SH-SY5Y (cell line): ENCODE results near the gene FFAR3.

ENCODE experiments used
- GATA2 ChIP-seq: IDR thresholded peaks from 2 replicates; pipeline ENCODE4 v1.6.1; 2011; ENCODE audit warnings: mild to moderate bottlenecking, low read depth, low read length
- GATA3 ChIP-seq: IDR thresholded peaks from 2 replicates; pipeline ENCODE4 v1.6.1; 2011; ENCODE audit warnings: low read depth, mild to moderate bottlenecking, low read length, moderate library complexity

The FFAR3 gene

GRCh38 chr19:35340431-35340830 is 17.8 kb upstream of the FFAR3 start:
- TF ChIP-seq GATA3 (no peak), GATA2 (no peak)

- TF ChIP-seq GATA2 (no peak), GATA3 (no peak)
These were observed 17.3 kb upstream of the FFAR3 start for GRCh38 chr19:35341006-35341405.

- TF ChIP-seq GATA3 = no peak
- TF ChIP-seq GATA2 = no peak
These were observed 16.6 kb upstream of the FFAR3 start for GRCh38 chr19:35341565-35342225.

GRCh38 chr19:35342430-35342829 is 15.8 kb upstream of the FFAR3 start:
- no peak for TF ChIP-seq GATA3
- TF ChIP-seq GATA2 = no peak

GRCh38 chr19:35344511-35345031 is 13.7 kb upstream of the FFAR3 start:
- TF ChIP-seq GATA2 (no peak), GATA3 (no peak)

GRCh38 chr19:35345671-35346111 is 12.6 kb upstream of the FFAR3 start:
- no peak for TF ChIP-seq GATA3
- TF ChIP-seq GATA2 = no peak

- TF ChIP-seq GATA3 = no peak
- no peak for TF ChIP-seq GATA2
These were observed 11.8 kb upstream of the FFAR3 start for GRCh38 chr19:35346193-35347052.

GRCh38 chr19:35347171-35347929 is 10.9 kb upstream of the FFAR3 start, which contains the start of gene FFAR1:
FFAR1 (plus strand) TSS chr19:35347902; CDS start chr19:35351552, 3,650 bp downstream.
- TF ChIP-seq GATA2 = no peak
- TF ChIP-seq GATA3 = no peak

- TF ChIP-seq GATA3 (no peak), GATA2 (no peak)
These were observed 10.3 kb upstream of the FFAR3 start for GRCh38 chr19:35347930-35348298.

GRCh38 chr19:35348911-35349611 is 9.2 kb upstream of the FFAR3 start:
- TF ChIP-seq GATA2 (no peak), GATA3 (no peak)

- no peak for TF ChIP-seq GATA3
- TF ChIP-seq GATA2 = no peak
These were observed 8.4 kb upstream of the FFAR3 start for GRCh38 chr19:35349614-35350521.

GRCh38 chr19:35350591-35350990 is 7.7 kb upstream of the FFAR3 start:
- TF ChIP-seq GATA2 (no peak), GATA3 (no peak)
